Endothelial cell of umbilical vein (primary cell): ENCODE data around the gene TCERG1L. TPM values are rescaled to one million over a fixed set of nuclear protein-coding genes. Genes with fewer than 3 reads are reported as not detected.

ENCODE experiments used
- BruUV-seq: library from RNA; stranded (reverse); fragments of 400-500 nt; replicated peaks from 2 replicates; lab custom pipeline; 2021; lab: Mats Ljungman, UMichigan
- CTCF ChIA-PET: fragments of 300-600, 350-600 bp; sonication (Branson Sonifier 250); formaldehyde crosslinking; loops from one replicate; lab custom pipeline; 2021; ENCODE audit warnings: antibody characterized with exemption, inconsistent platforms; lab: Charles Lee
- POLR2A ChIA-PET: fragments of 300-600, 350-600 bp; sonication (Branson Sonifier 250); formaldehyde crosslinking; loops from one replicate; lab custom pipeline; 2021; ENCODE audit warnings: antibody characterized with exemption, inconsistent platforms; lab: Charles Lee
- DNase-seq: peaks from one replicate; pipeline ENCODE4 v3.0.0-alpha.2; 2011; ENCODE audit warnings: low read depth, low spot score
- FAIRE-seq: peaks from 2 replicates; lab custom pipeline; 2011; peaks lifted over from hg19 to GRCh38; lab: Jason Lieb, UNC
- H2AFZ ChIP-seq: 2 replicates; pipeline ENCODE4 v1.6.0; 2012; ENCODE audit warnings: low read depth, low read length, control low read depth, inconsistent platforms
- H3K27ac ChIP-seq: 2 replicates; pipeline ENCODE4 v1.5.1; 2011; ENCODE audit warnings: low read depth, mild to moderate bottlenecking, control low read depth, low read length, moderate library complexity; ENCODE audit not compliant: insufficient read depth
- H3K27me3 ChIP-seq, 2 experiments: 2 replicates each; pipeline versions ENCODE4 v1.6.0 to v1.6.1; 2011; ENCODE audit warnings: low read length in 2 of 2, mixed read lengths in 1 of 2; ENCODE audit not compliant: control insufficient read depth in 2 of 2, insufficient read depth in 2 of 2
- H3K36me3 ChIP-seq, 2 experiments: 2 replicates in 1 of 2; 3 replicates in 1 of 2; pipeline ENCODE4 v1.5.1; 2011; ENCODE audit warnings: low read length in 2 of 2, mild to moderate bottlenecking in 1 of 2, moderate library complexity in 1 of 2; ENCODE audit not compliant: control insufficient read depth in 2 of 2, insufficient read depth in 2 of 2; ENCODE audit errors: extremely low read depth in 1 of 2
- H3K4me1 ChIP-seq: 3 replicates; pipeline ENCODE4 v1.5.1; 2011; ENCODE audit warnings: mild to moderate bottlenecking, low read length; ENCODE audit not compliant: control insufficient read depth, insufficient read depth; ENCODE audit errors: extremely low read depth
- H3K4me2 ChIP-seq: 2 replicates; pipeline ENCODE4 v1.6.1; 2011; ENCODE audit warnings: low read length, control low read depth, mixed read lengths; ENCODE audit not compliant: insufficient read depth
- H3K4me3 ChIP-seq, 3 experiments: fragments of 200-600 bp in 1 of 3; sonication (generic), shearing (Covaris generic) in 1 of 3; replicated peaks in 1 of 3; 2 replicates each; pipeline ENCODE4 v1.5.1; 2011 to 2016; ENCODE audit warnings: control low read depth in 3 of 3, low read length in 3 of 3, mild to moderate bottlenecking in 2 of 3, inconsistent platforms in 1 of 3, low read depth in 1 of 3, moderate library complexity in 1 of 3; ENCODE audit not compliant: insufficient read depth in 1 of 3
- H3K79me2 ChIP-seq: 2 replicates; pipeline ENCODE4 v1.6.0; 2012; ENCODE audit warnings: low read length, inconsistent platforms; ENCODE audit not compliant: control insufficient read depth, insufficient read depth
- H3K9ac ChIP-seq: replicated peaks from 2 replicates; pipeline ENCODE3; 2011; ENCODE audit warnings: low read length, control low read depth; ENCODE audit not compliant: insufficient read depth; ENCODE audit errors: extremely low read depth
- H3K9me1 ChIP-seq: replicated peaks from 3 replicates; pipeline ENCODE4 v1.6.0; 2011; ENCODE audit warnings: mild to moderate bottlenecking, low read length; ENCODE audit not compliant: control insufficient read depth, insufficient read depth; ENCODE audit errors: extremely low read depth
- H3K9me3 ChIP-seq: replicated peaks from 2 replicates; pipeline ENCODE4 v1.5.1; 2012; ENCODE audit warnings: low read length, inconsistent platforms; ENCODE audit not compliant: control insufficient read depth, insufficient read depth
- H4K20me1 ChIP-seq: replicated peaks from 2 replicates; pipeline ENCODE3; 2011; ENCODE audit warnings: mild to moderate bottlenecking, low read length; ENCODE audit not compliant: control insufficient read depth, insufficient read depth; ENCODE audit errors: extremely low read depth
- CTCF ChIP-seq, 2 donors: IDR thresholded peaks; 1 replicate in 1 of 2; 2 replicates in 1 of 2; pipeline ENCODE4 v1.5.1; 2011; ENCODE audit warnings: low read length in 2 of 2, mild to moderate bottlenecking in 2 of 2, moderate library complexity in 2 of 2, control low read depth in 1 of 2, inconsistent platforms in 1 of 2, low read depth in 1 of 2; ENCODE audit not compliant: insufficient read depth in 1 of 2; ENCODE audit errors: extremely low read depth in 1 of 2
- EZH2 ChIP-seq: IDR thresholded peaks from 2 replicates; pipeline ENCODE4 v1.6.1; 2012; ENCODE audit warnings: borderline replicate concordance, low read depth, mild to moderate bottlenecking, moderate library complexity, low read length, inconsistent platforms; ENCODE audit not compliant: severe bottlenecking
- FOS ChIP-seq: IDR thresholded peaks from 2 replicates; pipeline ENCODE4 v1.6.1; 2011; ENCODE audit warnings: mild to moderate bottlenecking, low read length, moderate library complexity, borderline replicate concordance; ENCODE audit not compliant: insufficient read depth
- GATA2 ChIP-seq: IDR thresholded peaks from 2 replicates; pipeline ENCODE4 v1.7.0; 2011; ENCODE audit warnings: low read depth, mild to moderate bottlenecking, moderate library complexity, mixed read lengths, low read length; ENCODE audit not compliant: insufficient read length, insufficient read depth
- JUN ChIP-seq: IDR thresholded peaks from 2 replicates; pipeline ENCODE4 v1.6.1; 2011; ENCODE audit warnings: borderline replicate concordance, low read depth; ENCODE audit not compliant: insufficient read length, insufficient read depth
- MAX ChIP-seq: IDR thresholded peaks from 2 replicates; pipeline ENCODE4 v1.6.1; 2011; ENCODE audit not compliant: insufficient read depth, insufficient read length
- MYC ChIP-seq: IDR thresholded peaks from one replicate; pipeline ENCODE4 v1.6.1; 2011; ENCODE audit warnings: mild to moderate bottlenecking, low read depth, low read length
- POLR2A ChIP-seq: IDR thresholded peaks from 2 replicates; pipeline ENCODE4 v1.6.1; 2012; ENCODE audit warnings: low read depth, mild to moderate bottlenecking, control low read depth, low read length
- POLR2AphosphoS5 ChIP-seq: IDR thresholded peaks from 2 replicates; pipeline ENCODE4 v1.6.1; 2012; ENCODE audit warnings: low read depth, mild to moderate bottlenecking, control low read depth, low read length, moderate library complexity; ENCODE audit not compliant: insufficient read depth
- dilution Hi-C: fragments of 300-500 bp; cut with MboI; formaldehyde crosslinking; loops from one replicate; pipeline ENCODE4 v1.15.0; 2019; ENCODE audit warnings: low sequenced_read_pairs; ENCODE audit not compliant: extremely low pct_ligation_motif_present
- intact Hi-C: fragments of 100-400 bp; cut with micrococcal nuclease; formaldehyde crosslinking; loops from one replicate; pipeline ENCODE4 v1.10.0; 2022
- polyA plus RNA-seq, 4 experiments: library from polyadenylated mRNA; depleted of rRNA in 3 of 4; stranded (reverse) in 3 of 4; unstranded in 1 of 4; fragments of >200 nt; gene quantifications; 2 replicates each; pipeline versions ENCODE4 v1.2.1 to v1.2.3, GENCODE V29; 2011 to 2012; ENCODE audit warnings: missing spikeins in 1 of 4
- total RNA-seq: library from RNA; stranded (reverse); gene quantifications from 2 replicates; pipeline ENCODE4 v1.2.3, GENCODE V29; 2021

Gene TCERG1L
- total and polyA plus RNA-seq, 2 donors (not counting 3 experiments of a cell fraction or from before 2014, with no cell fraction given) = not detected

- H3K27me3 ChIP-seq = no peaks in the 10 kb centered on the region
- no peak for FAIRE-seq
- no peak overlapping the region for H2AFZ ChIP-seq
- no peak overlapping the region for H3K4me2 ChIP-seq
- no TSS peak for BruUV-seq
- no peak overlapping the region for H3K9ac ChIP-seq
- TF ChIP-seq GATA2 (no peak), POLR2A (no peak), FOS (no peak)
- CTCF ChIA-PET = no interaction called here
- DNase-seq = no peak
- intact Hi-C loops (no loop called here), dilution Hi-C loops (no loop called here)
- no peaks in the 10 kb centered on the region for H3K4me1 ChIP-seq
- H3K36me3 ChIP-seq = no peaks in the 10 kb centered on the region
- no peaks in the 10 kb centered on the region for H3K9me1 ChIP-seq
- no peaks in the 10 kb centered on the region for H4K20me1 ChIP-seq
- H3K27ac ChIP-seq = no peak overlapping the region
- H3K4me3 ChIP-seq = no peak overlapping the region
- POLR2A ChIA-PET = no interaction called here
- H3K9me3 ChIP-seq = peaks cover 6% of the 10 kb centered on the region
- no peaks in the 10 kb centered on the region for H3K79me2 ChIP-seq
Measured at GRCh38 chr10:131050162-131050766, 261.3 kb downstream of the TCERG1L start.

DNA sequence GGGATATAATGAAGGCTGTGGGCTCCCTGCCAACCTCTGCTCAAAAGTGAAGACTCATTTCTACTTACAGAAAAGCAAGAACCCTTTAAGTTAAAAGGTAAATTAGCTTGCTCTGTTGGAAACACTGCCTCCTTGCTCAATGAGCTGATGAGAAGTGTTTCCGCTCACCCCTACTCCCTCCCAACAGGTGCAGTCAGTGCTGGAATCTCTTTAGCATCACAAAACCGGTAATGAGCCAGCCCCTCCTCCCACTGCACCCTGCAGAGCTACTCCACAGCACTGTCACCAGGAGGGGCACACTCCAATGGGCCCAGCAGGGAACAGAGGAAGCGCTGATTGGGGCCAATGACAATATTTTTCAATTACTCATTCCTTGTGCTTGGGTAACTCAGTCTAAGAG is 262.5 kb downstream of the TCERG1L start:
- H3K27me3 ChIP-seq = no peaks in the 10 kb centered on the region
- H4K20me1 ChIP-seq = no peaks in the 10 kb centered on the region
- FAIRE-seq (no peak), DNase-seq (no peak)
- no peaks in the 10 kb centered on the region for H3K36me3 ChIP-seq
- CTCF ChIA-PET = no interaction called here
- no peak overlapping the region for H3K9ac ChIP-seq
- H3K9me1 ChIP-seq = no peaks in the 10 kb centered on the region
- intact Hi-C loops (no loop called here), dilution Hi-C loops (no loop called here)
- POLR2A ChIA-PET = no interaction called here
- no peak overlapping the region for H2AFZ ChIP-seq
- peaks cover 6% of the 10 kb centered on the region for H3K9me3 ChIP-seq
- TF ChIP-seq MAX (no peak), POLR2AphosphoS5 (no peak), JUN (no peak), CTCF (IDR thresholded peaks at IDR 0.05; ENCODE audit: extremely low read depth in 1 of 2, insufficient read depth in 1 of 2, low read depth in 1 of 2, low read length in 2 of 2) (no peak), FOS (no peak), GATA2 (no peak), POLR2A (no peak), MYC (no peak), EZH2 (no peak)
- no peaks in the 10 kb centered on the region for H3K79me2 ChIP-seq
- no peak overlapping the region for H3K4me2 ChIP-seq
- no peak overlapping the region for H3K27ac ChIP-seq
- H3K4me3 ChIP-seq = no peak overlapping the region
- no TSS peak for BruUV-seq
- no peaks in the 10 kb centered on the region for H3K4me1 ChIP-seq
